Smooth muscle cell (in vitro differentiated cells): ENCODE data around the gene EPS8. TPM values are rescaled to one million over a fixed set of nuclear protein-coding genes. Genes with fewer than 3 reads are reported as not detected.

Experiments
- DNase-seq: peaks from one replicate; lab custom pipeline; 2025; ENCODE audit not compliant: unreplicated experiment; lab: John Stamatoyannopoulos, UW
- H2AFZ ChIP-seq: fragments of 200-600 bp; sonication (generic); 2 replicates; pipeline ENCODE4 v1.6.0; 2016; ENCODE audit warnings: antibody characterized with exemption, low read depth, mild to moderate bottlenecking
- H3F3A ChIP-seq: fragments of 200-600 bp; sonication (generic); 2 replicates; pipeline ENCODE4 v1.6.0; 2017; ENCODE audit warnings: antibody characterized with exemption, low read depth
- H3K27ac ChIP-seq: fragments of 200-600 bp; sonication (generic); 2 replicates; pipeline ENCODE4 v1.5.1; 2016; ENCODE audit warnings: low read depth, mild to moderate bottlenecking
- H3K27me3 ChIP-seq: fragments of 200-600 bp; sonication (generic); 2 replicates; pipeline ENCODE4 v1.6.1; 2016; ENCODE audit warnings: low read depth, mild to moderate bottlenecking
- H3K36me3 ChIP-seq: fragments of 200-600 bp; sonication (generic); 2 replicates; pipeline ENCODE4 v1.5.1; 2016; ENCODE audit warnings: low read depth
- H3K4me1 ChIP-seq: fragments of 200-600 bp; sonication (generic); 2 replicates; pipeline ENCODE4 v1.5.1; 2016; ENCODE audit warnings: low read depth
- H3K4me2 ChIP-seq: fragments of 200-600 bp; sonication (generic); 2 replicates; pipeline ENCODE4 v1.6.0; 2016; ENCODE audit warnings: mild to moderate bottlenecking
- H3K4me3 ChIP-seq: fragments of 200-600 bp; sonication (generic); 2 replicates; pipeline ENCODE4 v1.5.1; 2016; ENCODE audit warnings: mild to moderate bottlenecking
- H3K79me2 ChIP-seq: fragments of 200-600 bp; sonication (generic); 2 replicates; pipeline ENCODE4 v1.6.0; 2016; ENCODE audit warnings: low read depth, mild to moderate bottlenecking
- H3K9ac ChIP-seq: fragments of 200-600 bp; sonication (generic); 2 replicates; pipeline ENCODE4 v1.6.0; 2016; ENCODE audit warnings: low read depth
- H3K9me3 ChIP-seq: fragments of 200-600 bp; sonication (generic); replicated peaks from 2 replicates; pipeline ENCODE4 v1.5.1; 2016; ENCODE audit warnings: low read depth
- H4K20me1 ChIP-seq: fragments of 200-600 bp; sonication (generic); 2 replicates; pipeline ENCODE4 v1.6.0; 2016; ENCODE audit warnings: low read depth
- WGBS: methylation state at CpG from one replicate; pipeline ENCODE4 v1.1.7; 2016; ENCODE audit warnings: low lambda C conversion rate; 5-methylcytosine and 5-hydroxymethylcytosine counted together
- polyA plus RNA-seq: library from polyadenylated mRNA; unstranded; fragments of >200 nt; fragmentation: Nextera tagmentation; extraction: Ambion mirVana; gene quantifications from 2 replicates; pipeline ENCODE4 v1.2.1, GENCODE V29; 2016
- total RNA-seq: library from RNA; depleted of rRNA; stranded (reverse); fragments of >200 nt; gene quantifications from 2 replicates; pipeline ENCODE4 v1.2.3, GENCODE V29; 2014
- TF ChIP-seq, protein P1 (sequence below): fragments of 200-600 bp; sonication (generic); IDR thresholded peaks from 2 replicates; pipeline ENCODE4 v1.5.1; 2017; ENCODE audit warnings: borderline replicate concordance, mild to moderate bottlenecking, antibody characterized with exemption; ENCODE audit not compliant: insufficient read depth, poor library complexity, severe bottlenecking

The EPS8 gene
- total and polyA plus RNA-seq, 2 experiments from 2014 or later = 27.5 to 68.3 TPM

DNA sequence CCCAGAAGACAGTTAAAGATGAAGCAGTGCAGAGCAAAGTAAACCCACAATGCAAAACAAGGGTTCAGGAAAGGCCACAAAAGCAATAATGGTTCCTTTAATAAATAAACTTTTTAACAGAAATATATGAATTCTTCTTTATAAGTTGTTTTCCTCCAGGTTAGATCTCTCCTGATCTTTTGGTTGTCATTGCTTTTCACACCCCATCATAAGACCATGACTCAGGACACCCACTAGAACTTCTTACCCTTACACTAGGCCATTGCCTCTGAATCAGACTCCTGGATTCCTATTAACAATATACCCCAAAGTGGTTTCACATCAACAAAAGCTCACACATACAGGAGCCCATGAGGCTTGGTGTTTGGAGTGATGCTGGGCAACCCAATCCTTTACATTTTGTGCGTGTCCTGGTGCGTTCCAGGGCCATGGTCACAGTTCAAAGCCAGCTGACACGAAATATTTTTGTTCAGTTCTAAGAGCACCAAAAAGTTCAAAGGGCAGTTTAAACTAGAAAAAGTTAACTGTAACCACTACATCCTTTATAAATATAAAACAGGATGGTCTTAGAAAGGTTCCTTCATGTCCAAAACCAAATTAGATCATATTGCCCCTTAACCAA, 187.0 kb downstream of the EPS8 start:
- H4K20me1 ChIP-seq = no peaks in the 10 kb centered on the region
- no peak for DNase-seq
- 93% methylated on average over 3 of the region's 3 CpGs for WGBS
- H3K4me2 ChIP-seq = peak overlapping the region; percentile 58
- no peaks in the 10 kb centered on the region for H3K9me3 ChIP-seq
- no peaks in the 10 kb centered on the region for H3K79me2 ChIP-seq
- no peak overlapping the region for H3K9ac ChIP-seq
- no peak overlapping the region for H2AFZ ChIP-seq
- H3K4me3 ChIP-seq = no peak overlapping the region
- H3K27me3 ChIP-seq = no peaks in the 10 kb centered on the region
- TF ChIP-seq, protein P1, sequence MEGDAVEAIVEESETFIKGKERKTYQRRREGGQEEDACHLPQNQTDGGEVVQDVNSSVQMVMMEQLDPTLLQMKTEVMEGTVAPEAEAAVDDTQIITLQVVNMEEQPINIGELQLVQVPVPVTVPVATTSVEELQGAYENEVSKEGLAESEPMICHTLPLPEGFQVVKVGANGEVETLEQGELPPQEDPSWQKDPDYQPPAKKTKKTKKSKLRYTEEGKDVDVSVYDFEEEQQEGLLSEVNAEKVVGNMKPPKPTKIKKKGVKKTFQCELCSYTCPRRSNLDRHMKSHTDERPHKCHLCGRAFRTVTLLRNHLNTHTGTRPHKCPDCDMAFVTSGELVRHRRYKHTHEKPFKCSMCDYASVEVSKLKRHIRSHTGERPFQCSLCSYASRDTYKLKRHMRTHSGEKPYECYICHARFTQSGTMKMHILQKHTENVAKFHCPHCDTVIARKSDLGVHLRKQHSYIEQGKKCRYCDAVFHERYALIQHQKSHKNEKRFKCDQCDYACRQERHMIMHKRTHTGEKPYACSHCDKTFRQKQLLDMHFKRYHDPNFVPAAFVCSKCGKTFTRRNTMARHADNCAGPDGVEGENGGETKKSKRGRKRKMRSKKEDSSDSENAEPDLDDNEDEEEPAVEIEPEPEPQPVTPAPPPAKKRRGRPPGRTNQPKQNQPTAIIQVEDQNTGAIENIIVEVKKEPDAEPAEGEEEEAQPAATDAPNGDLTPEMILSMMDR = no peak
- H3K36me3 ChIP-seq = no peaks in the 10 kb centered on the region
- no peaks in the 10 kb centered on the region for H3F3A ChIP-seq
- peak overlapping the region; percentile 43 for H3K27ac ChIP-seq
- H3K4me1 ChIP-seq = no peaks in the 10 kb centered on the region

DNA sequence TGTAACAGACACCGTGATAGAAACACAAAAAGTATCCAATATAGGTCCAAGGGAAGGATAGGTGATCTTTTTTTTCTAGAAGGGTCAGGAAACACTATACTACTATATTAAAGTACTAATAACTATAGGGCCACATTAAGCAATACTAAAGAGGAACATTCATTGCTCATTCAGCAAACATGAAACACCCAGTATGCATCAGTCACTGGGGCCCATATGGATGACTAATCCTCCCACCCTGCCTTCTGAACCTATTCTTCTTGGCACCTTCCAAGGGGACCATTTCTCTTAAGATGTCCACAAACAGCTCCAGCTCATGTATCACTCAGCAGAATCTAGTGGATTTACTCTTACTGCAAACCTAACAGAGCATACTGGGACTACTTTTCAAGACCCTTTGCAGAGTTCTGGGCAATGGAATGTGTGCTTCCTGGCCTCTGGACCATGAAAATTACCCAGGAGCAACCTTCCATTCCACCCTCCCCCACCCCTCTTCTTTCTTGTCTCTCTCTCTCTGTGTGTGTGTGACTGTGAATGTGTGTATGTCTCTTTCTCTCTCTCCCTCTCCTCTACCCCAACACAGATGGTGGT, 187.9 kb downstream of the EPS8 start:
- H2AFZ ChIP-seq = no peak overlapping the region
- H3K27me3 ChIP-seq = no peaks in the 10 kb centered on the region
- TF ChIP-seq, protein P1 = no peak
- no peaks in the 10 kb centered on the region for H3F3A ChIP-seq
- no peaks in the 10 kb centered on the region for H3K36me3 ChIP-seq
- H3K9ac ChIP-seq = no peak overlapping the region
- no peak for DNase-seq
- no peak overlapping the region for H3K4me2 ChIP-seq
- H3K27ac ChIP-seq = no peak overlapping the region
- no peak overlapping the region for H3K4me3 ChIP-seq
- WGBS = 84% methylated on average over 1 of the region's 1 CpG
- H3K9me3 ChIP-seq = no peaks in the 10 kb centered on the region
- H4K20me1 ChIP-seq = no peaks in the 10 kb centered on the region
- no peaks in the 10 kb centered on the region for H3K79me2 ChIP-seq
- H3K4me1 ChIP-seq = no peaks in the 10 kb centered on the region

DNA sequence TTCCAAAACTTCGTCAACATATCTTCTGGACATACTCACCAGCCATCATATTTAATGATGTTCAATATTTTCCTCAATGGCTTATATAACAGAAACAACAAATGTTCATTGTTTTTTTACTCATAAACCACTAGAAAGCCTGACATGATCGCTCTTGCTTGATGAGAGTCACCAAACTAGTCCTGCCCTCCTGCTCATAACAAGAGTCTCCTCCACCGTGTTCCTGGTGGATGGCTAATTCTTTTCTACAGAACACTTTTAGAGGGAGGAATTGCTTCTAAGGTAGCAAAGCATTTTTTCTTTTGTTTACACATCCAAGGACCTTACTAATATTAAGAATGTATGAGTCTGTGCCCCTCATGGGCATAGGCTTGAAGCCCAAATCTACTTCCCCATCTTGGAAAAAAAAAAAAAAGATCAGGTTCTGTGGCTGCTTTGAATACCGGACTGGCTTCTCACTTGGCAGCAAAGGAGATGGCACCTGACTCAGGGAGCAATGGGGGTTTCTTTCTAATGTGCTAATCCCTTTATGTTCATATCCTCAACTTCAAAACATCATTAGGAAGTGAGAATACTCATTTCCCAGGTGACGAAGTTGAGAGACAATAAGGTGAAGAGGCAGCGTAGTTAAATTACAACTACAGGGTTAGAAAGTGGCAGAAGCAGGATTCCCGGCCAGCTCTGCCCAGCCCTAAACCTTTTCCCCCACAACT, 188.8 kb downstream of the EPS8 start:
- Histone ChIP-seq H4K20me1 (no peaks in the 10 kb centered on the region), H3K4me1 (no peaks in the 10 kb centered on the region), H3K27ac (no peak overlapping the region), H3K36me3 (no peaks in the 10 kb centered on the region), H3K79me2 (no peaks in the 10 kb centered on the region), H3F3A (no peaks in the 10 kb centered on the region), H3K9ac (no peak overlapping the region), H3K4me2 (no peak overlapping the region), H2AFZ (no peak overlapping the region), H3K9me3 (no peaks in the 10 kb centered on the region), H3K27me3 (no peaks in the 10 kb centered on the region), H3K4me3 (no peak overlapping the region)
- no peak for DNase-seq
- TF ChIP-seq, protein P1 = no peak
- 93% methylated on average over 7 of the region's 7 CpGs for WGBS
